GM12874 (cell line): ENCODE results near the gene INPP4A.

ENCODE experiments used
- TF ChIP-seq, protein P1 (sequence below): IDR thresholded peaks from 2 replicates; pipeline ENCODE4 v1.5.1; 2011; ENCODE audit warnings: low read depth, mild to moderate bottlenecking, control low read depth, low read length, moderate library complexity; ENCODE audit not compliant: insufficient read depth

The INPP4A gene

GRCh38 chr2:98569915-98570314 is 125.3 kb downstream of the INPP4A start:
- TF ChIP-seq, protein P1, sequence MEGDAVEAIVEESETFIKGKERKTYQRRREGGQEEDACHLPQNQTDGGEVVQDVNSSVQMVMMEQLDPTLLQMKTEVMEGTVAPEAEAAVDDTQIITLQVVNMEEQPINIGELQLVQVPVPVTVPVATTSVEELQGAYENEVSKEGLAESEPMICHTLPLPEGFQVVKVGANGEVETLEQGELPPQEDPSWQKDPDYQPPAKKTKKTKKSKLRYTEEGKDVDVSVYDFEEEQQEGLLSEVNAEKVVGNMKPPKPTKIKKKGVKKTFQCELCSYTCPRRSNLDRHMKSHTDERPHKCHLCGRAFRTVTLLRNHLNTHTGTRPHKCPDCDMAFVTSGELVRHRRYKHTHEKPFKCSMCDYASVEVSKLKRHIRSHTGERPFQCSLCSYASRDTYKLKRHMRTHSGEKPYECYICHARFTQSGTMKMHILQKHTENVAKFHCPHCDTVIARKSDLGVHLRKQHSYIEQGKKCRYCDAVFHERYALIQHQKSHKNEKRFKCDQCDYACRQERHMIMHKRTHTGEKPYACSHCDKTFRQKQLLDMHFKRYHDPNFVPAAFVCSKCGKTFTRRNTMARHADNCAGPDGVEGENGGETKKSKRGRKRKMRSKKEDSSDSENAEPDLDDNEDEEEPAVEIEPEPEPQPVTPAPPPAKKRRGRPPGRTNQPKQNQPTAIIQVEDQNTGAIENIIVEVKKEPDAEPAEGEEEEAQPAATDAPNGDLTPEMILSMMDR: no peak

- TF ChIP-seq, protein P1: no peak
These were observed 125.7 kb downstream of the INPP4A start for GRCh38 chr2:98570356-98570755.

GRCh38 chr2:98571121-98571701 is 126.6 kb downstream of the INPP4A start:
- TF ChIP-seq, protein P1: no peak

DNA sequence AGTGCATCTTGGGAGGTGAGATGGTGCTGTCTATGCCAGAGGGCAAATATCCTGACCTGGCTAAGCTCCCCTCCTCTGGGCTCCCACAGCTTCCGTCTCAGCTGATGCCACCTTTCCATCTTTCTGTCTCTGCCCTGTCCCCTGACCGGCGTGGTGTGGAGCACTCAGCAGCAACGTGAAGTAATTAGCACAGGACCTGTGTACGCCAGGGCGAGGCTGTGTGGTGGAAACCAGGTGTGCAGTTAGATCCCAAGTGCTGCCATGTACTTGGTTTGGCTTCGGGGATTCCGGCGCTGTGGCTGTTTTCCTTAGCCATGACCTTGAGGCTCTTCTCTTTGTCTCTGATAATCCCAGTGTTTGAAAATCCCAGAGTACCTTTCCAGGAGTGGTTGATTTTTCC is 127.1 kb downstream of the INPP4A start:
- TF ChIP-seq, protein P1: no peak

GRCh38 chr2:98572211-98572610 is 127.6 kb downstream of the INPP4A start:
- TF ChIP-seq, protein P1: no peak

DNA sequence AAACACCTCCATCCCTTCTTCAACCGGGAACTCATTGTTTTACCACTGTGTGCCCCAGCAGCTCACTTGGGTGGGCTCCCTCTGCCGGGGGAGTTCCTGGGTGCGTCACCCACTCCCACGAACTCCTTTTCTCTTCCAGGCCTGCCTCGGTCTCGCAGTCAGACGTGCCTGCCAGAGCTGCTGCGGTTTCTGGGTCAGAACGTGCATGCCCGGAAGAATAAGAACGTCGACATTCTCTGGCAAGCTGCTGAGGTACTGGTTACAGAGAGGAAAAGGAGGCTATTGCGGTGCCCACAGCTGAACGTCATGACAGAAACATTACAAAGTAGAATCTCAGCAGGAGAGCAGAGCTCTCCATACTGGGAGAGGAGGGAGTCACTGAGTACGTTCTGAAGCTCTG is 128.0 kb downstream of the INPP4A start:
- TF ChIP-seq, protein P1: no peak

DNA sequence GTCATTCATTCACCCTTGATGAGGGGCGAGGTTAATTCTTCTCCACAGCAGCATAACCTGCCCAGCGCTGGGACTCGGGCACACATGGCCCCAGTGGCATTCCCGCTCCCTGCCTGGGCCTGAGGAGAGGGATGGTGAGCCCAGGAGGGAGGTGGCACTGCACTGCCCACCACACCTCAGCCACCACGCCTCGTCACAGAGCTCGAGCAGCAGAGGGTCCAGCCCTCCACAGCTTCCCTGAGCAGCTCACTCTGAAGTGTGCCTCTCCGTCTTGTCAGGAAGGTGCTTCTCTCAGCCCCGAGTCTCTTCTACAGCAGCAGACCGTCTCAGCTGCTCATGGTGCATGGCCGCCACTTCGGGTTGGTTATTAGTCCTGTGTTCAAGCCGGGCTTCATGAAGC is 128.8 kb downstream of the INPP4A start:
- TF ChIP-seq, protein P1: no peak
